ENCODE results near the gene TMEM176A.

TMEM176A gene

GRCh38 chr7:150850273-150850672 is 49.7 kb downstream of the TMEM176A start:
- TF ChIP-seq RAD21 (IDR thresholded peaks at IDR 0.05; ENCODE audit: low read depth) = no peak
- no peak for TF ChIP-seq ZBTB7A (IDR thresholded peaks at IDR 0.05; ENCODE audit: low read depth)
- TF ChIP-seq USF1 (IDR thresholded peaks at IDR 0.05) = no peak
- no peak for TF ChIP-seq CEBPB (IDR thresholded peaks at IDR 0.05)
- TF ChIP-seq CREB1 (IDR thresholded peaks at IDR 0.05; ENCODE audit: low read depth) = no peak
- TF ChIP-seq FOXM1 (IDR thresholded peaks at IDR 0.05; ENCODE audit: borderline replicate concordance, low read depth) = no peak
- no peak for TF ChIP-seq NFIC (IDR thresholded peaks at IDR 0.05)
- no peak for TF ChIP-seq TCF12 (IDR thresholded peaks at IDR 0.05; ENCODE audit: low read depth)

GRCh38 chr7:150851492-150852370 is 51.2 kb downstream of the TMEM176A start:
- TF ChIP-seq CREB1 (IDR thresholded peaks at IDR 0.05; ENCODE audit: low read depth) (no peak), EGR1 (IDR thresholded peaks at IDR 0.05) (no peak), TEAD4 (IDR thresholded peaks at IDR 0.05) (no peak), CEBPB (IDR thresholded peaks at IDR 0.05) (no peak), USF1 (IDR thresholded peaks at IDR 0.05) (no peak), YY1 (IDR thresholded peaks at IDR 0.05; ENCODE audit: low read depth) (no peak), ZBTB7A (IDR thresholded peaks at IDR 0.05; ENCODE audit: low read depth) (no peak), TAF1 (IDR thresholded peaks at IDR 0.05; ENCODE audit: low read depth) (no peak), MAX (IDR thresholded peaks at IDR 0.05) (no peak), NFIC (IDR thresholded peaks at IDR 0.05) (no peak), FOXM1 (IDR thresholded peaks at IDR 0.05; ENCODE audit: borderline replicate concordance, low read depth) (no peak), RAD21 (IDR thresholded peaks at IDR 0.05; ENCODE audit: low read depth) (no peak), TCF12 (IDR thresholded peaks at IDR 0.05; ENCODE audit: low read depth) (no peak), REST (IDR thresholded peaks at IDR 0.05; ENCODE audit: low read depth) (no peak), EP300 (IDR thresholded peaks at IDR 0.05; ENCODE audit: borderline replicate concordance) (no peak)

- no peak for TF ChIP-seq TAF1 (IDR thresholded peaks at IDR 0.05; ENCODE audit: low read depth)
- no peak for TF ChIP-seq TCF12 (IDR thresholded peaks at IDR 0.05; ENCODE audit: low read depth)
- no peak for TF ChIP-seq MAX (IDR thresholded peaks at IDR 0.05)
These were observed 51.9 kb downstream of the TMEM176A start, which contains the start of gene AOC1 for GRCh38 chr7:150852371-150852905. TSS of gene AOC1 (plus strand) at chr7:150852517. CDS start at chr7:150856471, 3,954 bp downstream.

- no peak for TF ChIP-seq RAD21 (IDR thresholded peaks at IDR 0.05; ENCODE audit: low read depth)
- TF ChIP-seq REST (IDR thresholded peaks at IDR 0.05; ENCODE audit: low read depth) = no peak
- TF ChIP-seq TAF1 (IDR thresholded peaks at IDR 0.05; ENCODE audit: low read depth) = no peak
- TF ChIP-seq MAX (IDR thresholded peaks at IDR 0.05) = no peak
- no peak for TF ChIP-seq USF1 (IDR thresholded peaks at IDR 0.05)
- TF ChIP-seq FOXM1 (IDR thresholded peaks at IDR 0.05; ENCODE audit: borderline replicate concordance, low read depth) = no peak
- TF ChIP-seq CEBPB (IDR thresholded peaks at IDR 0.05) = no peak
- no peak for TF ChIP-seq NFIC (IDR thresholded peaks at IDR 0.05)
- TF ChIP-seq CREB1 (IDR thresholded peaks at IDR 0.05; ENCODE audit: low read depth) = no peak
- TF ChIP-seq TEAD4 (IDR thresholded peaks at IDR 0.05) = no peak
- no peak for TF ChIP-seq YY1 (IDR thresholded peaks at IDR 0.05; ENCODE audit: low read depth)
- no peak for TF ChIP-seq EGR1 (IDR thresholded peaks at IDR 0.05)
- no peak for TF ChIP-seq EP300 (IDR thresholded peaks at IDR 0.05; ENCODE audit: borderline replicate concordance)
- TF ChIP-seq TCF12 (IDR thresholded peaks at IDR 0.05; ENCODE audit: low read depth) = no peak
- TF ChIP-seq ZBTB7A (IDR thresholded peaks at IDR 0.05; ENCODE audit: low read depth) = no peak
These were observed 53.8 kb downstream of the TMEM176A start for GRCh38 chr7:150854066-150855000.
